PFSK-1 (cell line): ENCODE results near the gene TMEM120B.

Source experiments
- FOXP2 ChIP-seq: optimal IDR thresholded peaks from 2 replicates; pipeline ENCODE3; 2011; ENCODE audit warnings: borderline replicate concordance, control low read depth, inconsistent platforms; ENCODE audit not compliant: insufficient read depth; ENCODE audit errors: extremely low read length, extremely low read depth
- POLR2AphosphoS5 ChIP-seq: IDR thresholded peaks from 2 replicates; pipeline ENCODE4 v1.6.1; 2012; ENCODE audit warnings: low read depth, mild to moderate bottlenecking, control low read depth, low read length, moderate library complexity
- SIN3A ChIP-seq: IDR thresholded peaks from 2 replicates; pipeline ENCODE4 v1.6.1; 2012; ENCODE audit warnings: mild to moderate bottlenecking, low read length, moderate library complexity, borderline replicate concordance; ENCODE audit not compliant: insufficient read depth
- TAF1 ChIP-seq: IDR thresholded peaks from 2 replicates; pipeline ENCODE4 v1.6.1; 2012; ENCODE audit warnings: low read length, control low read depth, borderline replicate concordance; ENCODE audit not compliant: insufficient read depth
- TF ChIP-seq, protein P1 (sequence below), 2 experiments: IDR thresholded peaks; 2 replicates each; pipeline versions ENCODE4 v1.6.1 to v1.8.0; 2011 to 2012; ENCODE audit warnings: low read depth in 2 of 2, low read length in 2 of 2, control low read depth in 1 of 2, inconsistent platforms in 1 of 2, mild to moderate bottlenecking in 1 of 2, moderate library complexity in 1 of 2; ENCODE audit not compliant: insufficient read depth in 1 of 2

Gene TMEM120B

DNA sequence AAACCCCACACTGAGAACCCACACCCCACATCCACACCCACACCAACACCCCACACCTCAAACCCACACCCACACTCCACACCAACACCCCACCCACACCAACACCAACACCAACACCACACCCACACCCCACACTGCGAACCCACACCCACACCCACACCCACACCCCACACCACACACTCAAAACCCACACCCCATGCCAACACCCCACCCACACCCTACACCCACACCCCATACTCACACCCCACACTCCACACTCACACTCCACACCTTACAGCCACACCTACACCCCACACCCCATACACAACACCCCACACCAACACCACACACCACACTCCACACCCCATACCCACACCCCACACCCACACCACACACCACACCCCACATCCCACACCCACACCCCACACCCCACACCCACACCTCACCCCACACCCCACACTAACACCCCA is 38.0 kb downstream of the TMEM120B start:
- TF ChIP-seq TAF1 (no peak), SIN3A (no peak), POLR2AphosphoS5 (no peak), FOXP2 (no peak)
- TF ChIP-seq, protein P1, sequence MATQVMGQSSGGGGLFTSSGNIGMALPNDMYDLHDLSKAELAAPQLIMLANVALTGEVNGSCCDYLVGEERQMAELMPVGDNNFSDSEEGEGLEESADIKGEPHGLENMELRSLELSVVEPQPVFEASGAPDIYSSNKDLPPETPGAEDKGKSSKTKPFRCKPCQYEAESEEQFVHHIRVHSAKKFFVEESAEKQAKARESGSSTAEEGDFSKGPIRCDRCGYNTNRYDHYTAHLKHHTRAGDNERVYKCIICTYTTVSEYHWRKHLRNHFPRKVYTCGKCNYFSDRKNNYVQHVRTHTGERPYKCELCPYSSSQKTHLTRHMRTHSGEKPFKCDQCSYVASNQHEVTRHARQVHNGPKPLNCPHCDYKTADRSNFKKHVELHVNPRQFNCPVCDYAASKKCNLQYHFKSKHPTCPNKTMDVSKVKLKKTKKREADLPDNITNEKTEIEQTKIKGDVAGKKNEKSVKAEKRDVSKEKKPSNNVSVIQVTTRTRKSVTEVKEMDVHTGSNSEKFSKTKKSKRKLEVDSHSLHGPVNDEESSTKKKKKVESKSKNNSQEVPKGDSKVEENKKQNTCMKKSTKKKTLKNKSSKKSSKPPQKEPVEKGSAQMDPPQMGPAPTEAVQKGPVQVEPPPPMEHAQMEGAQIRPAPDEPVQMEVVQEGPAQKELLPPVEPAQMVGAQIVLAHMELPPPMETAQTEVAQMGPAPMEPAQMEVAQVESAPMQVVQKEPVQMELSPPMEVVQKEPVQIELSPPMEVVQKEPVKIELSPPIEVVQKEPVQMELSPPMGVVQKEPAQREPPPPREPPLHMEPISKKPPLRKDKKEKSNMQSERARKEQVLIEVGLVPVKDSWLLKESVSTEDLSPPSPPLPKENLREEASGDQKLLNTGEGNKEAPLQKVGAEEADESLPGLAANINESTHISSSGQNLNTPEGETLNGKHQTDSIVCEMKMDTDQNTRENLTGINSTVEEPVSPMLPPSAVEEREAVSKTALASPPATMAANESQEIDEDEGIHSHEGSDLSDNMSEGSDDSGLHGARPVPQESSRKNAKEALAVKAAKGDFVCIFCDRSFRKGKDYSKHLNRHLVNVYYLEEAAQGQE (IDR thresholded peaks at IDR 0.05; ENCODE audit: insufficient read depth in 1 of 2, low read depth in 2 of 2, low read length in 2 of 2) = no peak

DNA sequence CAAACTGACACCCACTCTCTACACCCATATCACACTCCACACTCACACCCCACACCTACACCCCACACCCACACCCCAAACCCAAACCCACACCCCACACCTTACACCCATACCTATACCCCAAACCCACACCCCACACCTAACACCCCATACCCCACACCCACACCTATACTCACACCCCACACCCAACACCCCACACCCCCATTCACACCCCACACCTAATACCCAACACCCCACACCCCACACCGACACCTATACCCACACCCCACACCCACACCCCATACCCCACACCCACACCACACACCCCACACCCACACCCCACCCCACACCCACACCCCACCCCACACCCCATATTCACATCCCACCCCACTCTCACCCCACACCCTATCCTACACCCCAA is 38.5 kb downstream of the TMEM120B start:
- TF ChIP-seq SIN3A (no peak), FOXP2 (no peak), TAF1 (no peak), POLR2AphosphoS5 (no peak)
- TF ChIP-seq, protein P1 (IDR thresholded peaks at IDR 0.05; ENCODE audit: insufficient read depth in 1 of 2, low read depth in 2 of 2, low read length in 2 of 2) = no peak

DNA sequence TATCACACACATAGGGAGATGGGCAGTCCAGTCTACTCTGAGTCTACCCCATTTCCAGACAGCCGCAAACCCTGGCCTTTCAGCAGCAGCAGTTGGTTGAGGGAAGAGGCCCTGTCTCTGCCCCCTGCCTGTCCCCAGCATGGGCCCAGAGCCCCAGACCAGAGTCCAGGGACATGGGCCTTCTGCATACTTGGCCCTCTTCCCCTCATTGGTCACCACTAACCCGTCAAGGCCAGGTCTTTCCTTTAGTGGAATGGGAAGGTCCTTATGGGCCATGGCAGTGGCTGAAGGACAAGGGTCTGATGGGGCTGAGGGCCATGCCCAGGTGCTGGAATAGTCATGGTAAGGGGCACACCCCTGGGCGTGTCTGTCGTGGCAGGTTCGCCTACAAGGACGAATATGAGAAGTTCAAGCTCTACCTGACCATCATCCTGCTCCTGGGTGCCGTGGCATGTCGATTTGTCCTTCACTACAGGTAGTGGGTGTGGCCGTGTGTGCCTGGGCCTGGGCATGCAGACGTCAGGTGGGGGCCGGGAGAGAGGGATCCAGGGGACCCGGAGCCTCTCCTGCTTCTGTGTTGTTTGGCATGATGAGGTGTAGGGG is 39.3 kb downstream of the TMEM120B start:
- TF ChIP-seq TAF1 = no peak
- TF ChIP-seq, protein P1 (IDR thresholded peaks at IDR 0.05; ENCODE audit: insufficient read depth in 1 of 2, low read depth in 2 of 2, low read length in 2 of 2) = no peak
- no peak for TF ChIP-seq POLR2AphosphoS5
- no peak for TF ChIP-seq FOXP2
- TF ChIP-seq SIN3A = no peak

DNA sequence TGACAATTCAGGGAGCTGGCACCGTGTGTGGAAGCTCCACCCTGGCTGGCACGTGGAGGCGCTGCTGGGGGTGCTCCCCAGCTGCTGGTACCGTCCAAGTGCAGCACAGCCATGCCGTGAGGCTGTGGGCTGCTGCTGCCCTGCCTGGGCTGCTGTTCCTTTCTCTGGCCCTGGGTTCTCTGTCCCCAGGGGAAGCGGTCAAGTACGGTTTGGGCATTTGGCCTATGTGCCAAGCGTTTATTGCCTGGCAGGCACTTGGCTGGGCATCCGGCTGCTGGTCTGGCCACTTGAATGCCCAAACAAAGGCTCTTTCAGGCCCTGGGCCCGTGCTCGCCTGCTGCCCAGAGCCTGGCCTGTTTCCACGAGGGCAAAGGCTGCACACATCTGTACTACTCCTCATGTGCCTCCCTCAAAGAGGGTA is 41.3 kb downstream of the TMEM120B start:
- TF ChIP-seq SIN3A (no peak), POLR2AphosphoS5 (no peak), TAF1 (no peak), FOXP2 (no peak)
- TF ChIP-seq, protein P1 (IDR thresholded peaks at IDR 0.05; ENCODE audit: insufficient read depth in 1 of 2, low read depth in 2 of 2, low read length in 2 of 2) = no peak
